ENCODE measurements around the gene CBR3.
"Not testable (repeated sequence)": the region's sequence is repeated elsewhere in the genome, so short reads cannot be mapped to it uniquely, and the experiment has no call there.

CBR3 gene

DNA sequence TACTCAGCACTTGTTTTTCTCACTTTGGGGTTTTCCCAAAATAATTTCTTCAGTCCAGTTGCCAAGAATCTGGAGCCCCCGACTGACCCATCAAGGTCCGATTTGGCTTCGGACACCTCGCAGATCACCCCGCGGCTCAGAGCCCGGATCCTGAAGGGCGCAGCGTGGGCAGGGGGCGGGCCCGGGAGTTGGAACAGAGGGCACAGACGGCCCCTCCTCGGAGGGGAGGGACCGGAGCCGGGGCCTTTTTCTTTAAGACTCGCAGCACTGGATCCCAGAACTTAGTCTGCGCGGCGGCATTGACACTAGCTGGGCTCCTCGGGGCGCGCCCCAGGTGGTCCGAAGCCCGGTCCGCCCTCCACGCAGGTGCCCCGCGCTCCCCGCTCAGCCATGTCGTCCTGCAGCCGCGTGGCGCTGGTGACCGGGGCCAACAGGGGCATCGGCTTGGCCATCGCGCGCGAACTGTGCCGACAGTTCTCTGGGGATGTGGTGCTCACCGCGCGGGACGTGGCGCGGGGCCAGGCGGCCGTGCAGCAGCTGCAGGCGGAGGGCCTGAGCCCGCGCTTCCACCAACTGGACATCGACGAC lies at the start of gene CBR3:
TSS of gene CBR3 (plus strand) at position 277 of the 588 bp plus-strand sequence. CDS start at position 391, 114 bp downstream.
- DNase-seq, result peak; percentile 45
- in situ Hi-C loops (cut with MboI; ENCODE audit: low pct_unique_long_range_greater_than_20kb, low sequenced_read_pairs), result no loop called here

GRCh38 chr21:36087362-36088138 lies 47.3 kb upstream of the CBR3 start:
- in situ Hi-C loops (cut with MboI; ENCODE audit: low pct_unique_long_range_greater_than_20kb, low sequenced_read_pairs), result no loop called here
- DNase-seq, result no peak

- in situ Hi-C loops (cut with MboI; ENCODE audit: low pct_unique_long_range_greater_than_20kb, low sequenced_read_pairs), result no loop called here
- DNase-seq, result no peak
These were observed 44.9 kb upstream of the CBR3 start for GRCh38 chr21:36089946-36090345.

DNA sequence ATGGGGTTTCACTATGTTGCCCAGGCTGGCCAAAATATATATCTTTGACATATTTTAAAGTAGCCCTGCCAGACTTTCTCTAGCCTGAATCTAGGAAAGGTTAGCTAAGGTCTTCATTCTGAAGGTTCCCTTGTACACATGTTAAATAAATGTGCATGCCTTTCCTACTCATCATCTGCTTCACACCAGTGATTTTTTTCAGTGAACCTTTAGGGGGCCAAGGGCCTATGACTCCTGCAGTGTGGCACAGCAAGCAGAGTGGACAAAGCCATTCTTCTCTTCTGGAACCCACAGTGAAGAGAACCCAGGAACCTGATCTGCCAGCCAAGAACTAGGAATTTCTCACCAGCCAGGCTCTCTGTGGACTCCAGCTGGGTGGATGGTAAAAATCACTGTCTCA lies 42.2 kb upstream of the CBR3 start:
- in situ Hi-C loops (cut with MboI; ENCODE audit: low pct_unique_long_range_greater_than_20kb, low sequenced_read_pairs), result no loop called here
- DNase-seq, result no peak

DNA sequence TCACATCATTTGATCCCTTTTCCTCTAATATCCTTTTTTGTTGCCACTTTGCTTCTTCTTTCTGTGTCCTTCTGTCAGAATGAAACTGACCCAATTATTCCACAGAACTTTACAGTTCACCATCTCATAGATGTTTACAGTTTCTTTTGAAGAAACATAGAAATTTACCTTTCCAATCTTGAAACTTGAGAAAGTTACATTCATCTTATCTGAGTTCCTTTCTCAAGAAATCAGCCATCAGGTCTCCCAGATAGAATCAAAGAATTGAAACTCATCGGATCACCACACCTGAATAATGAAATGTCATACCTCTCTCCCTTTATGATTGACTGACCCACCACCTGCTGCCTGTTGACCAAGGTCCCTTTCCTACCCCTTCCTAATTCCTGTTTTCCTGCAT lies 41.4 kb upstream of the CBR3 start:
- no peak for DNase-seq
- in situ Hi-C loops (cut with MboI; ENCODE audit: low pct_unique_long_range_greater_than_20kb, low sequenced_read_pairs), result no loop called here

GRCh38 chr21:36096398-36097290 lies 38.2 kb upstream of the CBR3 start:
- no peak for DNase-seq
- in situ Hi-C loops (cut with MboI; ENCODE audit: low pct_unique_long_range_greater_than_20kb, low sequenced_read_pairs), result no loop called here

- peak; percentile 56 for DNase-seq
- in situ Hi-C loops (cut with MboI; ENCODE audit: low pct_unique_long_range_greater_than_20kb, low sequenced_read_pairs), result no loop called here
These were observed 37.3 kb upstream of the CBR3 start for GRCh38 chr21:36097427-36098181.

- no peak for DNase-seq
- in situ Hi-C loops (cut with MboI; ENCODE audit: low pct_unique_long_range_greater_than_20kb, low sequenced_read_pairs), result no loop called here
These were observed 36.7 kb upstream of the CBR3 start for GRCh38 chr21:36098182-36098532.

DNA sequence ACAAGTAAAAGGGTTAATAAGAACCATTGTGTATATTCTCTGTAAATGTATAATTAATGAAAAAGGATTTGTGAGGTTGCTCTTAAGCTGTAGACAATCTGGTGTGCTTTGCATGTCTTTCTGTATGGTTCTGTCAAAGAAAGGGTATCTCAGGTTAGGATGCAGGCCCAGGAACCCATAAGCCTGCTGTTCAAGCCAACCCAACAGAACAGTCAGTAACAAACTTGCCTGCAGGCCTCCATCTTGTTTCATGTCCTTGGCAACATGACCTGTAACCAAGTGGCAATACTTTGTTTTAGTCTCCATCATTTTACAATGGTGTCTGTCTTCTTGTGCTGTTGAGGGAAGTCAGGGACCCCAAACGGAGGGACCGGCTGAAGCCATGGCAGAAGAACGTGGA lies 35.9 kb upstream of the CBR3 start:
- DNase-seq, result no peak
- in situ Hi-C loops (cut with MboI; ENCODE audit: low pct_unique_long_range_greater_than_20kb, low sequenced_read_pairs), result no loop called here

- in situ Hi-C loops (cut with MboI; ENCODE audit: low pct_unique_long_range_greater_than_20kb, low sequenced_read_pairs); DNase-seq: not testable (repeated sequence)
These were observed 35.1 kb upstream of the CBR3 start for GRCh38 chr21:36099695-36100211.

GRCh38 chr21:36100971-36101641 lies 33.8 kb upstream of the CBR3 start:
- in situ Hi-C loops (cut with MboI; ENCODE audit: low pct_unique_long_range_greater_than_20kb, low sequenced_read_pairs), result no loop called here
- DNase-seq, result no peak

DNA sequence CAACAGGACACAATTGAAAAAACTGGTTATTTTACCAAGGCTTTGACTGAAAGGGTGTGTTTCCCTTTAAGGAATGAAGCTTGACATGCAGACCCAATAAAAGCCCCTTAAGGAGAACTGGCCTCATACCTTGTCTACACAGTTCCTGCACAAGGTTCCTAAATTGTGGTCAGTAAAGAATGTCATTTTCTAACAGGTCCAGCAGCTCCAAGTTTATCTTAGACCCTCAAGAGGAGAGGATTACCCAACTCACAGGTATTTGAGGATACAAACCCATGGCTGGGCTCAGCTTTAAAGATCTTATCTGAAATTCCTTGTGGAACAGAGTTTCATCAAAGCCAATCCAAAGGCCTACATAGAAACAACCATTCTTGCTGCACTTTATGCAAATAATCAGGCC lies 31.4 kb upstream of the CBR3 start:
- no peak for DNase-seq
- in situ Hi-C loops (cut with MboI; ENCODE audit: low pct_unique_long_range_greater_than_20kb, low sequenced_read_pairs), result no loop called here

GRCh38 chr21:36104317-36105300 lies 30.3 kb upstream of the CBR3 start:
- peak; percentile 47 for DNase-seq
- in situ Hi-C loops (cut with MboI; ENCODE audit: low pct_unique_long_range_greater_than_20kb, low sequenced_read_pairs), result no loop called here

- in situ Hi-C loops (cut with MboI; ENCODE audit: low pct_unique_long_range_greater_than_20kb, low sequenced_read_pairs), result no loop called here
These were observed 29.5 kb upstream of the CBR3 start for GRCh38 chr21:36105327-36105842.

GRCh38 chr21:36109868-36110267 lies 25.0 kb upstream of the CBR3 start:
- in situ Hi-C loops (cut with MboI; ENCODE audit: low pct_unique_long_range_greater_than_20kb, low sequenced_read_pairs), result no loop called here
- no peak for DNase-seq

More at GRCh38 chr21:36105327-36105842, 29.5 kb upstream of the CBR3 start:
- DNase-seq, result no peak

- in situ Hi-C loops (cut with MboI; ENCODE audit: low pct_unique_long_range_greater_than_20kb, low sequenced_read_pairs), result no loop called here
- DNase-seq, result no peak
These were observed 23.6 kb upstream of the CBR3 start for GRCh38 chr21:36111238-36111637.

All from KBM-7 (cell line).